ENCODE measurements around the gene WDR64. TPM values are rescaled to one million over a fixed set of nuclear protein-coding genes. Genes with fewer than 3 reads are reported as not detected.

The WDR64 gene
- polyA plus RNA-seq, 1 donor (not counting 4 experiments of a cell fraction or from before 2014, with no cell fraction given): not detected

DNA sequence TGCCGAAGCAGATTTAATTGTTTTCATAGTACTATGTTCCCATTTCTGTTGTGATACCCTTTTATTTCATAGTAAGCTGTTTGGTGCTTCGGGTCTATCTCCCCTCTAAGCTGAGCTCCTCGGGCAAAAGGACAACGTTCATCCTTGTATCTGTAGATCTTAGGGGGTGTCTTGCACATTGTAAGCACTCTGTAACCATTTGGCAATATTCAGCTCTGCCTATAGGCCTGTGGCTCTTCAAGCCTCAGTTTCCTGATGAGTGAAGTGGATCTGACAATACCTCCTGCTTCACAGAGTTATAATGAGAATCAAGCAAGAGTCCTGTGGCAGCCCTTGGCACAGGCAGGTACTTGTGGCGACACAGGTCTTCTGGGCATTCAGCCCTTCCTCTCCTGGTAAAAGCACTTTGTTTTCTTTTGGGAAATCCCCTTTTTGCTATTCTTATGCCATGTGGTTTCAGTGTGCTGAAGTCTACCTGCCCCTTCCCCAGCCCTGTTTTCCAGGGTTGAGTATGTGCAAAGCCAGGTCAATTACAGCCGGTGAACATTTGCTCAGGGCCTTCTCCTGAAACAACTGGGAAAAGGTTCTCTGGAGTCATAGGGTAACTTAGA lies 187.4 kb downstream of the WDR64 start:
- no peaks in the 10 kb centered on the region for H3K36me3 ChIP-seq (ENCODE audit: control insufficient read depth in 2 of 2, extremely low read depth in 1 of 2, insufficient read depth in 2 of 2, low read length in 2 of 2)
- no peak overlapping the region for H3K9ac ChIP-seq (ENCODE audit: control insufficient read depth, extremely low read depth, insufficient read depth, low read length)
- H2AFZ ChIP-seq (ENCODE audit: control insufficient read depth, low read length): no peak overlapping the region
- H3K4me2 ChIP-seq (ENCODE audit: control insufficient read depth, extremely low read depth, insufficient read depth, low read depth, low read length): no peak overlapping the region
- dilution Hi-C loops (cut with MboI; ENCODE audit: extremely low pct_ligation_motif_present, low sequenced_read_pairs): loop anchor here (25.0 kb wide), 1 partner anchor 227 kb away; no protein-coding TSS in a partner anchor
- no peak overlapping the region for H3K4me3 ChIP-seq (ENCODE audit: control insufficient read depth in 2 of 3, extremely low read depth in 1 of 3, insufficient read depth in 2 of 3, low read depth in 1 of 3, low read length in 3 of 3)
- no peak for DNase-seq (ENCODE audit: low read depth, low spot score)
- H4K20me1 ChIP-seq (ENCODE audit: control insufficient read depth, extremely low read depth, insufficient read depth, low read length): no peaks in the 10 kb centered on the region
- FAIRE-seq: no peak
- H3K9me1 ChIP-seq (ENCODE audit: control insufficient read depth, extremely low read depth, insufficient read depth, low read length): no peaks in the 10 kb centered on the region
- TF ChIP-seq CTCF (optimal IDR thresholded peaks at IDR 0.05 in 1 of 3, IDR thresholded peaks at IDR 0.05 in 1 of 3, conservative IDR thresholded peaks at IDR 0.05 in 1 of 3; ENCODE audit: extremely low read depth in 1 of 3, insufficient read depth in 2 of 3, low read length in 3 of 3): no peak
- no peak for TF ChIP-seq EZH2 (IDR thresholded peaks at IDR 0.05; ENCODE audit: low read length)
- no peak overlapping the region for H3K27ac ChIP-seq (ENCODE audit: control insufficient read depth, insufficient read depth, low read length)
- H3K9me3 ChIP-seq (ENCODE audit: control insufficient read depth, low read depth, low read length): no peaks in the 10 kb centered on the region
- H3K4me1 ChIP-seq (ENCODE audit: control insufficient read depth, extremely low read depth, insufficient read depth, low read length): peaks cover 29% of the 10 kb centered on the region
- H3K79me2 ChIP-seq (ENCODE audit: control insufficient read depth, insufficient read depth, low read length): no peaks in the 10 kb centered on the region
- no peaks in the 10 kb centered on the region for H3K27me3 ChIP-seq (ENCODE audit: control insufficient read depth, extremely low read depth, insufficient read depth, low read length)

DNA sequence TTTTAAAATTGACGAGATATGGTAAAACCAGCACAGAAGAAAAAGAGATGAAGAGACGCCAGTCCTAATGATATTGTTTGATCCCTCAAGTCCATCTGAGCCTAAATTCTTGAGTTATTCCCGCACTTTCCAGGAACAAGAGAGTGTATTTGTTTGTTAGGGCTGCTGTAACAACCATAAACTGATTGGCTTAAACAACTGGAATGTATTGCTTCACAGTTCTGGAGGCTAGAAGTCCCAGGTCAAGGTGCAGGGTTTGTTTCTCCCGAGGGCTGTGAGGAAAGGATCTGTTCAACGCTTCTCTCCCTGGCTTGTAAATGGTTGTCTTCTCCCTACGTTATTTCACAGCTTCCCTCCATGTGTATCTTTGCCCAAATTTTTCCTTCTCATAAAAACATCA lies 188.1 kb downstream of the WDR64 start:
- no peak overlapping the region for H3K27ac ChIP-seq (ENCODE audit: control insufficient read depth, insufficient read depth, low read length)
- H3K9me1 ChIP-seq (ENCODE audit: control insufficient read depth, extremely low read depth, insufficient read depth, low read length): no peaks in the 10 kb centered on the region
- dilution Hi-C loops (cut with MboI; ENCODE audit: extremely low pct_ligation_motif_present, low sequenced_read_pairs): loop anchor here (25.0 kb wide), 1 partner anchor 228 kb away; no protein-coding TSS in a partner anchor
- H3K79me2 ChIP-seq (ENCODE audit: control insufficient read depth, insufficient read depth, low read length): no peaks in the 10 kb centered on the region
- H4K20me1 ChIP-seq (ENCODE audit: control insufficient read depth, extremely low read depth, insufficient read depth, low read length): no peaks in the 10 kb centered on the region
- H3K27me3 ChIP-seq (ENCODE audit: control insufficient read depth, extremely low read depth, insufficient read depth, low read length): no peaks in the 10 kb centered on the region
- DNase-seq (ENCODE audit: low read depth, low spot score): no peak
- H3K9me3 ChIP-seq (ENCODE audit: control insufficient read depth, low read depth, low read length): no peaks in the 10 kb centered on the region
- H3K36me3 ChIP-seq (ENCODE audit: control insufficient read depth in 2 of 2, extremely low read depth in 1 of 2, insufficient read depth in 2 of 2, low read length in 2 of 2): no peaks in the 10 kb centered on the region
- H3K4me2 ChIP-seq (ENCODE audit: control insufficient read depth, extremely low read depth, insufficient read depth, low read depth, low read length): no peak overlapping the region
- H2AFZ ChIP-seq (ENCODE audit: control insufficient read depth, low read length): no peak overlapping the region
- FAIRE-seq: no peak
- H3K4me3 ChIP-seq (ENCODE audit: control insufficient read depth in 2 of 3, extremely low read depth in 1 of 3, insufficient read depth in 2 of 3, low read depth in 1 of 3, low read length in 3 of 3): no peak overlapping the region
- TF ChIP-seq EZH2 (IDR thresholded peaks at IDR 0.05; ENCODE audit: low read length) (no peak), CTCF (optimal IDR thresholded peaks at IDR 0.05 in 1 of 3, IDR thresholded peaks at IDR 0.05 in 1 of 3, conservative IDR thresholded peaks at IDR 0.05 in 1 of 3; ENCODE audit: extremely low read depth in 1 of 3, insufficient read depth in 2 of 3, low read length in 3 of 3) (no peak)
- no peak overlapping the region for H3K9ac ChIP-seq (ENCODE audit: control insufficient read depth, extremely low read depth, insufficient read depth, low read length)
- H3K4me1 ChIP-seq (ENCODE audit: control insufficient read depth, extremely low read depth, insufficient read depth, low read length): peaks cover 29% of the 10 kb centered on the region
